B cell (primary cell): ENCODE measurements around the gene BBS2. TPM values are rescaled to one million over a fixed set of nuclear protein-coding genes. Genes with fewer than 3 reads are reported as not detected.

ENCODE experiments used
- ATAC-seq: fragments of 200-7000 bp; cut with Tn5 transposase; one replicate; pipeline ENCODE4 v1.10.0; 2021; ENCODE audit warnings: low read depth, mild to moderate bottlenecking, moderate number of reproducible peaks, moderate library complexity
- CTCF ChIA-PET: fragments of 350-600 bp; sonication (Branson Sonifier 250); formaldehyde crosslinking; loops from one replicate; lab custom pipeline; 2021; ENCODE audit warnings: antibody characterized with exemption, inconsistent platforms; lab: Charles Lee
- POLR2A ChIA-PET: fragments of 350-600 bp; sonication (Branson Sonifier 250); formaldehyde crosslinking; loops from one replicate; lab custom pipeline; 2021; ENCODE audit warnings: antibody characterized with exemption; lab: Charles Lee
- DNase-seq: peaks from one replicate; pipeline ENCODE4 v3.0.0; 2013
- H2AFZ ChIP-seq: 2 replicates; pipeline ENCODE4 v1.6.1; 2012; ENCODE audit warnings: mild to moderate bottlenecking, low read depth, low read length; ENCODE audit not compliant: insufficient read depth, poor library complexity, severe bottlenecking
- H3K27ac ChIP-seq, 2 donors: 1 replicate in 1 of 2; 2 replicates in 1 of 2; pipeline ENCODE4 v1.5.1; 2012 to 2013; ENCODE audit warnings: low read length in 2 of 2, mild to moderate bottlenecking in 2 of 2, moderate library complexity in 1 of 2
- H3K27me3 ChIP-seq, 4 experiments: fragments of 200-600 bp in 1 of 4; sonication (generic) in 1 of 4; replicated peaks in 1 of 4; 1 replicate in 2 of 4; 2 replicates in 2 of 4; pipeline versions ENCODE4 v1.6.1 to v1.7.0; 2013 to 2016; ENCODE audit warnings: low read length in 3 of 4, mild to moderate bottlenecking in 2 of 4, mixed read lengths in 1 of 4, moderate library complexity in 1 of 4; ENCODE audit not compliant: insufficient read depth in 4 of 4, control insufficient read depth in 3 of 4; ENCODE audit errors: control extremely low read depth in 1 of 4
- H3K36me3 ChIP-seq, 2 experiments: replicated peaks in 1 of 2; 1 replicate in 1 of 2; 2 replicates in 1 of 2; pipeline versions ENCODE4 v1.6.1 to v1.7.1; 2013; ENCODE audit warnings: low read length in 1 of 2; ENCODE audit not compliant: insufficient read depth in 2 of 2, control insufficient read depth in 1 of 2; ENCODE audit errors: control extremely low read depth in 1 of 2, extremely low read depth in 1 of 2
- H3K4me1 ChIP-seq, 2 donors: fragments of 200-600 bp in 1 of 2; sonication (generic) in 1 of 2; 1 replicate in 1 of 2; 2 replicates in 1 of 2; pipeline versions ENCODE4 v1.5.1 to v1.6.1; 2013 to 2017; ENCODE audit warnings: low read length in 2 of 2; ENCODE audit not compliant: control insufficient read depth in 2 of 2, insufficient read depth in 2 of 2
- H3K4me2 ChIP-seq: replicated peaks from 2 replicates; pipeline ENCODE3; 2012; ENCODE audit warnings: mild to moderate bottlenecking, low read depth, low read length; ENCODE audit not compliant: poor library complexity, severe bottlenecking
- H3K4me3 ChIP-seq, 5 experiments: fragments of 200-600 bp in 1 of 5; sonication (generic) in 1 of 5; 1 replicate in 3 of 5; 2 replicates in 2 of 5; pipeline versions ENCODE4 v1.5.1 to v1.7.0; 2011 to 2016; ENCODE audit warnings: low read length in 4 of 5, mild to moderate bottlenecking in 4 of 5, low read depth in 2 of 5, control low read depth in 1 of 5, moderate library complexity in 1 of 5; ENCODE audit not compliant: insufficient read depth in 1 of 5; ENCODE audit errors: control extremely low read depth in 1 of 5, extremely low read depth in 1 of 5
- H3K79me2 ChIP-seq: fragments of 200-600 bp; sonication (generic); one replicate; pipeline ENCODE4 v1.6.0; 2016; ENCODE audit warnings: low read length; ENCODE audit not compliant: control insufficient read depth, insufficient read depth
- H3K9ac ChIP-seq: fragments of 200-600 bp; sonication (generic); 2 replicates; pipeline ENCODE4 v1.6.1; 2017; ENCODE audit warnings: mild to moderate bottlenecking, low read length, moderate library complexity
- H3K9me3 ChIP-seq, 3 donors: one replicate each; pipeline versions ENCODE4 v1.6.1 to v1.7.1; 2013; ENCODE audit warnings: low read length in 2 of 3; ENCODE audit not compliant: control insufficient read depth in 2 of 3, insufficient read depth in 1 of 3; ENCODE audit errors: control extremely low read depth in 1 of 3
- H4K20me1 ChIP-seq: 2 replicates; pipeline ENCODE4 v1.6.0; 2012; ENCODE audit warnings: mild to moderate bottlenecking, low read length; ENCODE audit not compliant: insufficient read depth, control insufficient read depth, poor library complexity, severe bottlenecking
- H3K27ac Mint-ChIP-seq: one replicate; pipeline ENCODE4 v1.8.0; 2021; ENCODE audit warnings: mixed read lengths
- H3K27me3 Mint-ChIP-seq: one replicate; pipeline ENCODE4 v1.8.0; 2021; ENCODE audit warnings: mixed read lengths
- H3K4me1 Mint-ChIP-seq: one replicate; pipeline ENCODE4 v1.8.0; 2021; ENCODE audit warnings: mixed read lengths
- H3K4me3 Mint-ChIP-seq: one replicate; pipeline ENCODE4 v1.8.0; 2021; ENCODE audit warnings: mixed read lengths
- H3K9me3 Mint-ChIP-seq: one replicate; pipeline ENCODE4 v1.8.0; 2022; ENCODE audit warnings: mixed read lengths; ENCODE audit not compliant: insufficient read depth
- EZH2 ChIP-seq: IDR thresholded peaks from 2 replicates; pipeline ENCODE4 v1.6.1; 2012; ENCODE audit warnings: borderline replicate concordance, low read depth, mild to moderate bottlenecking, moderate library complexity, low read length; ENCODE audit not compliant: insufficient read depth, poor library complexity, severe bottlenecking
- WGBS: methylation state at CpG from one replicate; pipeline ENCODE4 v1.1.5; 2013; ENCODE audit warnings: missing lambda C conversion rate; ENCODE audit not compliant: insufficient coverage; 5-methylcytosine and 5-hydroxymethylcytosine counted together
- intact Hi-C: fragments of 100-400 bp; cut with micrococcal nuclease; formaldehyde crosslinking; loops from one replicate; pipeline ENCODE4 v1.10.0; 2022
- polyA plus RNA-seq: library from polyadenylated mRNA; depleted of rRNA; stranded (reverse); fragments of >200 nt; gene quantifications from 2 replicates; pipeline ENCODE4 v1.2.3, GENCODE V29; 2012
- total RNA-seq, 2 donors: library from RNA; stranded (reverse); fragments of 120-200 nt in 1 of 2; gene quantifications; 1 replicate in 1 of 2; 2 replicates in 1 of 2; pipeline versions ENCODE4 v1.2.3 to v1.2.4, GENCODE V29; 2013 to 2022
- TF ChIP-seq, protein P1 (sequence below): fragments of 200-600 bp; IDR thresholded peaks from one replicate; pipeline ENCODE4 v1.8.0; 2022; ENCODE audit warnings: antibody characterized with exemption, mild to moderate bottlenecking

Gene BBS2
- total and polyA plus RNA-seq, 2 donors (not counting 1 experiment from before 2014, with no cell fraction given) = 49.4 to 63.4 TPM

DNA sequence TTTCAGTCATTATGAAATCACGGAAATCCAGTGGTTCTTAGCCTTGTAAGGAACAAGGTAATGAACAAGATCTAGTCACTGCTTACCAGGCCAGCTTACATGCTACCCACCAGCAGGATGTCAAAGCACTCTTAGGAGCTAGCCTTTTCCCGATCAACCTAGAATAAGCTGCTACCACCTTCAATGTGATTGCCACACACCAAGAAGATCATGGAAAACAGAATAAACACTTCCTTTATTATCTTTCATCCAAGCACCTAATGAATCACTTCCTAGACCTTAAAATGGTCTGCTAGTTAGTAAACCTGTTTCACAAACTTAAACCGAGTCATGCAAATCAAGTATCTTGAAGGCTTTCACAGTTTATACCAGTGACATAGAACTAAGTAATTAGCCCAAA is 5.0 kb downstream of the BBS2 start:
- no peak overlapping the region for H3K4me3 Mint-ChIP-seq
- H3K9me3 Mint-ChIP-seq = no peaks in the 10 kb centered on the region
- no peaks in the 10 kb centered on the region for H3K27me3 ChIP-seq
- TF ChIP-seq EZH2 = no peak
- H3K9ac ChIP-seq = no peak overlapping the region
- H3K36me3 ChIP-seq = peaks cover 3 to 28% of the 10 kb centered on the region in 2 experiments
- H3K27ac Mint-ChIP-seq = no peak overlapping the region
- ATAC-seq = no peak
- H2AFZ ChIP-seq = no peak overlapping the region
- intact Hi-C loops = loop anchor here (1.0 kb wide), 1 partner anchor 85 kb away; no protein-coding TSS in a partner anchor
- H3K27ac ChIP-seq = no peak overlapping the region
- H3K79me2 ChIP-seq = peaks cover 36% of the 10 kb centered on the region
- peaks cover 23% of the 10 kb centered on the region for H4K20me1 ChIP-seq
- ChIA-PET CTCF (interaction anchor here (1.2 to 3.0 kb wide), 8 partner anchors 17 to 187 kb away, joined by 3 to 50 read pairs (median 6); partner anchors contain the start of gene MT2A), POLR2A (no interaction called here)
- H3K4me3 ChIP-seq = no peak overlapping the region
- H3K4me1 Mint-ChIP-seq = peaks cover 42% of the 10 kb centered on the region
- H3K27me3 Mint-ChIP-seq = no peaks in the 10 kb centered on the region
- no peak overlapping the region for H3K4me2 ChIP-seq
- DNase-seq = no peak
- H3K9me3 ChIP-seq = no peaks in the 10 kb centered on the region
- H3K4me1 ChIP-seq = peaks cover 3 to 11% of the 10 kb centered on the region in 2 donors
- 29% methylated on average over 1 of the region's 3 CpGs for WGBS

DNA sequence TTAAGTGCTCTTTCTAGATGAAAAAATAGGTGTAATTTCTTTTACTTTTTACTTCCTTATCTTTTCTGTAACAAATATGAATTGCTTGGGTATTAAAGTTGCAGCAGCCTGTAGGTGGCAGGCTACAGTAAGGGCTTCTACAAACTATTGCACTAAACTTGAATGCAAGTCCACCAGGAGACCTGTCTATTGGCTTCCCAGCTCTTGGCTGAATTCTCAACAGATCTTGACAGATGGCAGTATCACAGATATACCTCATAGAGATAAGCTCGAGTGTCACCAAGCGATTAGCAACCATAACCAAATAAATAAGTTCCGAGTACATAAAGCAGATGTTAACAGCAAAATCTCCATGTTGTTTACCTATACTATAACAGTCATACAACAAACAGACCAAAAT is 5.9 kb downstream of the BBS2 start:
- peaks cover 36% of the 10 kb centered on the region for H3K4me1 Mint-ChIP-seq
- no peak overlapping the region for H3K27ac Mint-ChIP-seq
- H3K9me3 Mint-ChIP-seq = no peaks in the 10 kb centered on the region

More for the DNA sequence above, 5.9 kb downstream of the BBS2 start:
- CTCF ChIA-PET = interaction anchor here (0.6 to 3.0 kb wide), 16 partner anchors 11 to 193 kb away, joined by 3 to 50 read pairs (median 4); partner anchors contain the start of gene MT2A
- H3K79me2 ChIP-seq = peaks cover 27% of the 10 kb centered on the region
- H3K4me1 ChIP-seq = peaks cover 0 to 6% of the 10 kb centered on the region in 2 donors
- Mint-ChIP-seq H3K27me3 (no peaks in the 10 kb centered on the region), H3K4me3 (no peak overlapping the region)
- H3K4me2 ChIP-seq = no peak overlapping the region
- no peak overlapping the region for H2AFZ ChIP-seq
- H3K27ac ChIP-seq = no peak overlapping the region
- no peak overlapping the region for H3K4me3 ChIP-seq
- no peaks in the 10 kb centered on the region for H3K27me3 ChIP-seq
- POLR2A ChIA-PET = no interaction called here
- no peak overlapping the region for H3K9ac ChIP-seq
- ATAC-seq = peak; percentile 88
- no peak for TF ChIP-seq EZH2
- TF ChIP-seq, protein P1, sequence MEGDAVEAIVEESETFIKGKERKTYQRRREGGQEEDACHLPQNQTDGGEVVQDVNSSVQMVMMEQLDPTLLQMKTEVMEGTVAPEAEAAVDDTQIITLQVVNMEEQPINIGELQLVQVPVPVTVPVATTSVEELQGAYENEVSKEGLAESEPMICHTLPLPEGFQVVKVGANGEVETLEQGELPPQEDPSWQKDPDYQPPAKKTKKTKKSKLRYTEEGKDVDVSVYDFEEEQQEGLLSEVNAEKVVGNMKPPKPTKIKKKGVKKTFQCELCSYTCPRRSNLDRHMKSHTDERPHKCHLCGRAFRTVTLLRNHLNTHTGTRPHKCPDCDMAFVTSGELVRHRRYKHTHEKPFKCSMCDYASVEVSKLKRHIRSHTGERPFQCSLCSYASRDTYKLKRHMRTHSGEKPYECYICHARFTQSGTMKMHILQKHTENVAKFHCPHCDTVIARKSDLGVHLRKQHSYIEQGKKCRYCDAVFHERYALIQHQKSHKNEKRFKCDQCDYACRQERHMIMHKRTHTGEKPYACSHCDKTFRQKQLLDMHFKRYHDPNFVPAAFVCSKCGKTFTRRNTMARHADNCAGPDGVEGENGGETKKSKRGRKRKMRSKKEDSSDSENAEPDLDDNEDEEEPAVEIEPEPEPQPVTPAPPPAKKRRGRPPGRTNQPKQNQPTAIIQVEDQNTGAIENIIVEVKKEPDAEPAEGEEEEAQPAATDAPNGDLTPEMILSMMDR = peak; percentile 77
- intact Hi-C loops = loop anchor here (1.0 kb wide), 1 partner anchor 86 kb away; no protein-coding TSS in a partner anchor
- peaks cover 3 to 36% of the 10 kb centered on the region in 2 experiments for H3K36me3 ChIP-seq
- peak; percentile 70 for DNase-seq
- no peaks in the 10 kb centered on the region for H3K9me3 ChIP-seq
- no CpG with 5 or more reads among the region's 3 CpGs for WGBS
- H4K20me1 ChIP-seq = peaks cover 23% of the 10 kb centered on the region
